Tibial nerve (tissue), 4 donors: ENCODE data around the gene LAMC2. TPM values are rescaled to one million over a fixed set of nuclear protein-coding genes. Genes with fewer than 3 reads are reported as not detected.

ENCODE experiments used
- DNase-seq, 2 donors: peaks; one replicate each; pipeline ENCODE4 v3.0.0-alpha.2; 2019; ENCODE audit warnings: low spot score in 2 of 2
- H3K27ac ChIP-seq, 4 donors: fragments of 200-600 bp; sonication (generic) in 3 of 4; one replicate each; pipeline ENCODE4 v1.5.1; 2017 to 2019; ENCODE audit warnings: mild to moderate bottlenecking in 1 of 4
- H3K27me3 ChIP-seq, 2 donors: fragments of 200-600 bp; sonication (generic) in 1 of 2; one replicate each; pipeline versions ENCODE4 v1.5.1 to v1.6.0; 2017 to 2019
- H3K36me3 ChIP-seq, 3 donors: fragments of 200-600 bp; sonication (generic); one replicate each; pipeline ENCODE4 v1.5.1; 2018 to 2019
- H3K4me1 ChIP-seq, 4 donors: fragments of 200-600 bp; sonication (generic) in 3 of 4; one replicate each; pipeline ENCODE4 v1.5.1; 2017 to 2019
- H3K4me3 ChIP-seq, 4 donors: fragments of 200-600 bp; sonication (generic) in 3 of 4; one replicate each; pipeline ENCODE4 v1.5.1; 2017 to 2019; ENCODE audit warnings: mild to moderate bottlenecking in 1 of 4, moderate library complexity in 1 of 4
- H3K9me3 ChIP-seq, 4 donors: fragments of 200-600 bp; sonication (generic) in 3 of 4; one replicate each; pipeline ENCODE4 v1.5.1; 2017 to 2019
- CTCF ChIP-seq, 5 experiments: fragments of 200-600 bp in 3 of 5; fragments of 450-650 bp in 2 of 5; sonication (generic) in 3 of 5; IDR thresholded peaks; one replicate each; pipeline ENCODE4 v1.5.1; 2016 to 2019; ENCODE audit warnings: antibody characterized with exemption in 5 of 5, mild to moderate bottlenecking in 3 of 5, moderate library complexity in 2 of 5
- EP300 ChIP-seq, 2 donors: sonication (generic); formaldehyde crosslinking; IDR thresholded peaks; one replicate each; pipeline ENCODE4 v1.6.1; 2017; ENCODE audit warnings: antibody characterized with exemption in 2 of 2, mild to moderate bottlenecking in 1 of 2
- POLR2A ChIP-seq, 2 donors: fragments of 450-650 bp; IDR thresholded peaks; one replicate each; pipeline ENCODE4 v1.6.1; 2017; ENCODE audit warnings: antibody characterized with exemption in 2 of 2, mild to moderate bottlenecking in 2 of 2, moderate library complexity in 2 of 2
- WGBS, 2 donors: methylation state at CpG; one replicate each; pipeline ENCODE4 v1.1.5; 2018; 5-methylcytosine and 5-hydroxymethylcytosine counted together
- total RNA-seq, 4 donors: library from RNA; depleted of rRNA; stranded (reverse); fragments of >200 nt; gene quantifications; one replicate each; pipeline ENCODE4 v1.1.0, GENCODE V29; 2016

The LAMC2 gene
- total RNA-seq, 4 donors from 2014 or later: 4.5 to 11.9 (median 8.1) TPM

- H3K27me3 ChIP-seq: no peaks in the 10 kb centered on the region
- 98 to 100% methylated on average over 2 of the region's 2 CpGs for WGBS, 2 donors
- H3K27ac ChIP-seq: no peak overlapping the region
- no peaks in the 10 kb centered on the region for H3K36me3 ChIP-seq
- DNase-seq: no peak
- no peaks in the 10 kb centered on the region for H3K4me1 ChIP-seq
- no peak overlapping the region for H3K4me3 ChIP-seq
- TF ChIP-seq POLR2A (IDR thresholded peaks at IDR 0.05): no peak
- TF ChIP-seq CTCF (IDR thresholded peaks at IDR 0.05): no peak
- TF ChIP-seq EP300 (IDR thresholded peaks at IDR 0.05): no peak
- H3K9me3 ChIP-seq: no peaks in the 10 kb centered on the region
These were observed 19.6 kb upstream of the LAMC2 start for GRCh38 chr1:183166454-183166853.

- H3K4me1 ChIP-seq: no peaks in the 10 kb centered on the region
- no peaks in the 10 kb centered on the region for H3K27me3 ChIP-seq
- no peaks in the 10 kb centered on the region for H3K36me3 ChIP-seq
- no peak for TF ChIP-seq POLR2A (IDR thresholded peaks at IDR 0.05)
- TF ChIP-seq EP300 (IDR thresholded peaks at IDR 0.05): no peak
- no peak for TF ChIP-seq CTCF (IDR thresholded peaks at IDR 0.05)
- no peak for DNase-seq
- H3K27ac ChIP-seq: no peak overlapping the region
- H3K4me3 ChIP-seq: no peak overlapping the region
- 52 to 62% methylated on average over 1 of the region's 1 CpG for WGBS, 2 donors
- no peaks in the 10 kb centered on the region for H3K9me3 ChIP-seq
These were observed 18.4 kb upstream of the LAMC2 start for GRCh38 chr1:183167676-183168075.

GRCh38 chr1:183168308-183168707 is 17.8 kb upstream of the LAMC2 start:
- Histone ChIP-seq H3K4me3 (no peak overlapping the region), H3K4me1 (no peaks in the 10 kb centered on the region), H3K27me3 (no peaks in the 10 kb centered on the region), H3K36me3 (no peaks in the 10 kb centered on the region), H3K9me3 (no peaks in the 10 kb centered on the region), H3K27ac (no peak overlapping the region)
- TF ChIP-seq CTCF (IDR thresholded peaks at IDR 0.05) (no peak), POLR2A (IDR thresholded peaks at IDR 0.05) (no peak), EP300 (IDR thresholded peaks at IDR 0.05) (no peak)
- no peak for DNase-seq
- WGBS, 2 donors: 62 to 69% methylated on average over 3 of the region's 3 CpGs

- no peak for DNase-seq
- H3K9me3 ChIP-seq: no peaks in the 10 kb centered on the region
- no peak for TF ChIP-seq EP300 (IDR thresholded peaks at IDR 0.05)
- H3K36me3 ChIP-seq: no peaks in the 10 kb centered on the region
- H3K4me1 ChIP-seq: no peaks in the 10 kb centered on the region
- WGBS, 2 donors: 74 to 75% methylated on average over 2 of the region's 2 CpGs
- no peaks in the 10 kb centered on the region for H3K27me3 ChIP-seq
- no peak overlapping the region for H3K4me3 ChIP-seq
- no peak overlapping the region for H3K27ac ChIP-seq
These were observed 12.2 kb upstream of the LAMC2 start for GRCh38 chr1:183173828-183174227.

- WGBS, 2 donors: 82 to 95% methylated on average over 1 of the region's 1 CpG
- H3K27me3 ChIP-seq: no peaks in the 10 kb centered on the region
- H3K9me3 ChIP-seq: no peaks in the 10 kb centered on the region
- no peak for TF ChIP-seq CTCF (IDR thresholded peaks at IDR 0.05)
- no peak for TF ChIP-seq EP300 (IDR thresholded peaks at IDR 0.05)
- TF ChIP-seq POLR2A (IDR thresholded peaks at IDR 0.05): no peak
- H3K27ac ChIP-seq: no peak overlapping the region
- no peaks in the 10 kb centered on the region for H3K36me3 ChIP-seq
- no peak for DNase-seq
- no peak overlapping the region for H3K4me3 ChIP-seq
- H3K4me1 ChIP-seq: peaks cover 0 to 6% (median 0%) of the 10 kb centered on the region in 4 donors
These were observed 10.4 kb upstream of the LAMC2 start for GRCh38 chr1:183175631-183176030.

- H3K4me1 ChIP-seq: peaks cover 0 to 14% (median 0%) of the 10 kb centered on the region in 4 donors
- no peak overlapping the region for H3K4me3 ChIP-seq
- no peak overlapping the region for H3K27ac ChIP-seq
- no peaks in the 10 kb centered on the region for H3K36me3 ChIP-seq
- no peak for DNase-seq
- H3K9me3 ChIP-seq: no peaks in the 10 kb centered on the region
- WGBS, 2 donors: 68 to 74% methylated on average over 7 of the region's 7 CpGs
- no peak for TF ChIP-seq EP300 (IDR thresholded peaks at IDR 0.05)
- TF ChIP-seq CTCF (IDR thresholded peaks at IDR 0.05): no peak
- TF ChIP-seq POLR2A (IDR thresholded peaks at IDR 0.05): no peak
- H3K27me3 ChIP-seq: no peaks in the 10 kb centered on the region
These were observed 7.5 kb upstream of the LAMC2 start for GRCh38 chr1:183178545-183178944.
